GM23338 (cell line): ENCODE data around the gene HSPB2. TPM values are rescaled to one million over a fixed set of nuclear protein-coding genes. Genes with fewer than 3 reads are reported as not detected.

Experiments used
- ATAC-seq: fragments of 200-7000 bp; cut with Tn5 transposase; 3 replicates; pipeline ENCODE4 v1.9.1; 2020
- DNase-seq: peaks from one replicate; pipeline ENCODE4 v3.0.0-alpha.2; 2015; ENCODE audit warnings: low spot score
- H2AFZ ChIP-seq: fragments of 200-600 bp; sonication (generic); 2 replicates; pipeline ENCODE4 v1.8.0; 2016; ENCODE audit warnings: antibody characterized with exemption, mild to moderate bottlenecking, moderate library complexity
- H3F3A ChIP-seq: fragments of 200-600 bp; sonication (generic); replicated peaks from 2 replicates; pipeline ENCODE4 v1.8.0; 2017; ENCODE audit warnings: antibody characterized with exemption, mixed run types, low read depth
- H3K27ac ChIP-seq: fragments of 200-600 bp; sonication (generic); 2 replicates; pipeline ENCODE4 v1.6.1; 2016; ENCODE audit warnings: low read depth
- H3K27me3 ChIP-seq: fragments of 200-600 bp; sonication (generic); 2 replicates; pipeline ENCODE4 v1.8.0; 2016; ENCODE audit warnings: mild to moderate bottlenecking, mixed run types, moderate library complexity; ENCODE audit not compliant: insufficient read depth
- H3K36me3 ChIP-seq: fragments of 200-600 bp; sonication (generic); 2 replicates; pipeline ENCODE4 v1.8.0; 2016; ENCODE audit warnings: mild to moderate bottlenecking; ENCODE audit not compliant: insufficient read depth
- H3K4me1 ChIP-seq: fragments of 200-600 bp; sonication (generic); 2 replicates; pipeline ENCODE4 v1.8.0; 2016; ENCODE audit warnings: mild to moderate bottlenecking, moderate library complexity; ENCODE audit not compliant: insufficient read depth
- H3K4me2 ChIP-seq: fragments of 200-600 bp; sonication (generic); 2 replicates; pipeline ENCODE4 v1.7.1; 2017; ENCODE audit warnings: mixed run types
- H3K4me3 ChIP-seq: fragments of 200-600 bp; sonication (generic); 2 replicates; pipeline ENCODE4 v1.6.1; 2016; ENCODE audit warnings: mixed run types
- H3K79me2 ChIP-seq: fragments of 200-600 bp; sonication (generic); replicated peaks from 2 replicates; pipeline ENCODE4 v1.8.0; 2017; ENCODE audit warnings: mild to moderate bottlenecking; ENCODE audit not compliant: insufficient read depth
- H3K9me2 ChIP-seq: fragments of 200-600 bp; sonication (generic); 2 replicates; pipeline ENCODE4 v1.8.0; 2017; ENCODE audit not compliant: insufficient read depth
- H4K20me1 ChIP-seq: fragments of 200-600 bp; sonication (generic); replicated peaks from 2 replicates; pipeline ENCODE4 v1.8.0; 2017; ENCODE audit warnings: mild to moderate bottlenecking; ENCODE audit not compliant: insufficient read depth
- H3K27ac Mint-ChIP-seq: 2 replicates; pipeline ENCODE4 v1.8.0; 2020; ENCODE audit warnings: inconsistent platforms, mild to moderate bottlenecking, moderate library complexity, mixed read lengths
- H3K27me3 Mint-ChIP-seq: 3 replicates; pipeline ENCODE4 v1.8.0; 2022; ENCODE audit warnings: low read depth, mild to moderate bottlenecking, moderate library complexity, mixed read lengths, inconsistent platforms; ENCODE audit not compliant: insufficient read depth, poor library complexity
- H3K36me3 Mint-ChIP-seq: 3 replicates; pipeline ENCODE4 v1.8.0; 2021; ENCODE audit warnings: low read depth, mild to moderate bottlenecking, inconsistent platforms, moderate library complexity, mixed read lengths
- H3K4me1 Mint-ChIP-seq: 3 replicates; pipeline ENCODE4 v1.8.0; 2020; ENCODE audit warnings: mild to moderate bottlenecking, inconsistent platforms, mixed read lengths
- H3K4me3 Mint-ChIP-seq: 3 replicates; pipeline ENCODE4 v1.8.0; 2021; ENCODE audit warnings: moderate library complexity, mild to moderate bottlenecking, inconsistent platforms, mixed read lengths
- H3K9me3 Mint-ChIP-seq: 3 replicates; pipeline ENCODE4 v1.8.0; 2020; ENCODE audit warnings: moderate library complexity, mild to moderate bottlenecking, inconsistent platforms, mixed read lengths
- CREB1 ChIP-seq: fragments of 250-450 bp; sonication (Bioruptor Pico); IDR thresholded peaks from 2 replicates; pipeline ENCODE4 v1.5.0; 2020; ENCODE audit warnings: low read depth, mild to moderate bottlenecking, moderate library complexity
- CTCF ChIP-seq, 2 experiments: fragments of 200-600 bp in 1 of 2; sonication (generic) in 1 of 2; conservative IDR thresholded peaks; 2 replicates each; pipeline versions ENCODE4 v1.5.1 to v1.6.1; 2016 to 2017; ENCODE audit warnings: antibody characterized with exemption in 2 of 2, low read depth in 2 of 2, mild to moderate bottlenecking in 2 of 2, moderate library complexity in 1 of 2
- ETS1 ChIP-seq: IDR thresholded peaks from 2 replicates; pipeline ENCODE4 v1.6.1; 2016; ENCODE audit warnings: antibody characterized with exemption
- EZH2 ChIP-seq: fragments of 200-600 bp; sonication (generic); IDR thresholded peaks from one replicate; pipeline ENCODE4 v1.8.0; 2017; ENCODE audit warnings: antibody characterized with exemption, mild to moderate bottlenecking, low read depth; ENCODE audit not compliant: unreplicated experiment
- EZH2phosphoT487 ChIP-seq: fragments of 200-600 bp; sonication (generic); IDR thresholded peaks from one replicate; pipeline ENCODE4 v1.8.1; 2018; ENCODE audit warnings: antibody characterized with exemption; ENCODE audit not compliant: unreplicated experiment
- JUNB ChIP-seq: IDR thresholded peaks from one replicate; pipeline ENCODE4 v1.6.1; 2016; ENCODE audit warnings: antibody characterized with exemption; ENCODE audit not compliant: unreplicated experiment
- NANOG ChIP-seq: IDR thresholded peaks from 2 replicates; pipeline ENCODE4 v1.6.1; 2016; ENCODE audit warnings: antibody characterized with exemption, borderline replicate concordance
- POLR2AphosphoS5 ChIP-seq: IDR thresholded peaks from 2 replicates; pipeline ENCODE4 v1.6.1; 2016; ENCODE audit warnings: antibody characterized with exemption, low read depth
- STAT1 ChIP-seq: IDR thresholded peaks from one replicate; pipeline ENCODE4 v1.6.1; 2016; ENCODE audit warnings: antibody characterized with exemption; ENCODE audit not compliant: unreplicated experiment
- ZNF114 ChIP-seq: fragments of 250-450 bp; sonication (Bioruptor Pico); IDR thresholded peaks from 2 replicates; pipeline ENCODE4 v1.5.0; 2020; ENCODE audit warnings: mild to moderate bottlenecking, moderate library complexity
- ZNF331 ChIP-seq: fragments of 250-450 bp; sonication (Bioruptor Pico); IDR thresholded peaks from 2 replicates; pipeline ENCODE4 v1.5.0; 2020; ENCODE audit warnings: low read depth, mild to moderate bottlenecking, moderate library complexity
- ZNF462 ChIP-seq: fragments of 250-450 bp; sonication (Bioruptor Pico); IDR thresholded peaks from 2 replicates; pipeline ENCODE4 v1.5.0; 2020; ENCODE audit warnings: mild to moderate bottlenecking, moderate library complexity
- polyA plus RNA-seq: library from polyadenylated mRNA; unstranded; fragments of >200 nt; fragmentation: Nextera tagmentation; extraction: Ambion mirVana; gene quantifications from 2 replicates; pipeline ENCODE4 v1.2.1, GENCODE V29; 2016
- total RNA-seq: library from RNA; depleted of rRNA; stranded (reverse); fragments of >200 nt; shearing (Covaris generic); gene quantifications from 2 replicates; pipeline ENCODE4 v1.2.3, GENCODE V29; 2014
- TF ChIP-seq, protein P1 (sequence below): IDR thresholded peaks from one replicate; pipeline ENCODE4 v1.6.1; 2018; ENCODE audit warnings: antibody characterized with exemption; ENCODE audit not compliant: unreplicated experiment

Gene HSPB2
- total and polyA plus RNA-seq, 2 experiments from 2014 or later: 1.0 to 2.6 TPM

DNA sequence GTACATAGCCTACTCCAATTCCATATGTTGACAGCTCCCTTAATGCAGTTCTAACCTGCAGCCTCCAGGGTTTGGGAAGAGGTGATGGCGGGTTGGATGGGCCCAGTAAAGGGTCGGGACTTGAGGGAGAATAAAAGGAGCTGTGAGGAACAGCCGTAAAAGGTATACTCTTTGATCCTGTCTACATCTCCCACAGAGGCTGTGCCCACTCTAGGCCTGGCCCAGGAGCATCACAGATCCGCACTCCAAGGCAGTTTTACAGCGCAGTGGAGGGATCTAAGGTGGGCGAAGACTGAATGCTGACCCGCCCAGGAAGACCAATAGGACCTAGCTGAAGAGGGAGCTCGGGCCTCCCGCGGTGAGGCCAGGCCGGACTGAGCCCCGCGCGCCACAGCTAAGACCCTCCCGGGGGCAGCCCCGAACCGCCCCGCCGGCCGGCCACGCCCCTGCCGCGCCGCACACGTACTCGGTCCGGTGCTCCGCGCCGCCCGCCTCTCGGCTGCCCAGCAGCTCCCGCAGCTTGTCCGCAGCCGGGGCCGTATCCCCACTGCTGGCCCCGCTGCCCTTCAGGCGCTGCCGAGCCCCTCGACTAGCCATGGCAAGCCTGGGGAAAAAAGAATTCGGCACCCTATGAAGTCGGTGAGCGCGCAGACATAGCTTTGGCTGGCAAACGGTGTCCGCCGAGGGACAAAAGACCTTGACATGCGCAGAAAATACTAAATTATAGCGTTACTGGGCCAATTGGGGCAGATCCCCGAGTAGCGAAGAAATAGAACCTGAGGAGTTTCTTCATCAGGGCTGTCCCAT is 41.4 kb upstream of the HSPB2 start, which contains the start of gene ALG9:
Gene ALG9 (minus strand): TSS at position 696 of the 807 bp plus-strand sequence. CDS start 99 bp downstream, at position 597.
- Mint-ChIP-seq H3K4me1 (peaks cover 11% of the 10 kb centered on the region; the same call in 2 of the 3 replicates), H3K4me3 (peak within 1 kb of the TSS; percentile 95), H3K27me3 (peaks cover 6% of the 10 kb centered on the region), H3K27ac (peak within 1 kb of the TSS; percentile 54; the same call in 1 of the 2 replicates), H3K36me3 (peaks cover 13% of the 10 kb centered on the region), H3K9me3 (no peaks in the 10 kb centered on the region)
- peak within 1 kb of the TSS; percentile 79 for H3K4me2 ChIP-seq
- no peaks in the 10 kb centered on the region for H3K79me2 ChIP-seq
- H3K27me3 ChIP-seq: no peaks in the 10 kb centered on the region
- H2AFZ ChIP-seq: peak within 1 kb of the TSS; percentile 95
- H3K36me3 ChIP-seq: 0 out of 2 replicates have a peak, but pooled peaks cover 6% of the 10 kb centered on the region
- no peaks in the 10 kb centered on the region for H4K20me1 ChIP-seq
- no peak for TF ChIP-seq ZNF462 (CRISPR knock-in tag)
- TF ChIP-seq, protein P1, sequence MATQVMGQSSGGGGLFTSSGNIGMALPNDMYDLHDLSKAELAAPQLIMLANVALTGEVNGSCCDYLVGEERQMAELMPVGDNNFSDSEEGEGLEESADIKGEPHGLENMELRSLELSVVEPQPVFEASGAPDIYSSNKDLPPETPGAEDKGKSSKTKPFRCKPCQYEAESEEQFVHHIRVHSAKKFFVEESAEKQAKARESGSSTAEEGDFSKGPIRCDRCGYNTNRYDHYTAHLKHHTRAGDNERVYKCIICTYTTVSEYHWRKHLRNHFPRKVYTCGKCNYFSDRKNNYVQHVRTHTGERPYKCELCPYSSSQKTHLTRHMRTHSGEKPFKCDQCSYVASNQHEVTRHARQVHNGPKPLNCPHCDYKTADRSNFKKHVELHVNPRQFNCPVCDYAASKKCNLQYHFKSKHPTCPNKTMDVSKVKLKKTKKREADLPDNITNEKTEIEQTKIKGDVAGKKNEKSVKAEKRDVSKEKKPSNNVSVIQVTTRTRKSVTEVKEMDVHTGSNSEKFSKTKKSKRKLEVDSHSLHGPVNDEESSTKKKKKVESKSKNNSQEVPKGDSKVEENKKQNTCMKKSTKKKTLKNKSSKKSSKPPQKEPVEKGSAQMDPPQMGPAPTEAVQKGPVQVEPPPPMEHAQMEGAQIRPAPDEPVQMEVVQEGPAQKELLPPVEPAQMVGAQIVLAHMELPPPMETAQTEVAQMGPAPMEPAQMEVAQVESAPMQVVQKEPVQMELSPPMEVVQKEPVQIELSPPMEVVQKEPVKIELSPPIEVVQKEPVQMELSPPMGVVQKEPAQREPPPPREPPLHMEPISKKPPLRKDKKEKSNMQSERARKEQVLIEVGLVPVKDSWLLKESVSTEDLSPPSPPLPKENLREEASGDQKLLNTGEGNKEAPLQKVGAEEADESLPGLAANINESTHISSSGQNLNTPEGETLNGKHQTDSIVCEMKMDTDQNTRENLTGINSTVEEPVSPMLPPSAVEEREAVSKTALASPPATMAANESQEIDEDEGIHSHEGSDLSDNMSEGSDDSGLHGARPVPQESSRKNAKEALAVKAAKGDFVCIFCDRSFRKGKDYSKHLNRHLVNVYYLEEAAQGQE: no peak
- TF ChIP-seq CTCF (conservative IDR thresholded peaks at IDR 0.05; ENCODE audit: low read depth in 2 of 2): peak; percentile 4 to 56; a peak in 2 of 4 replicates
- TF ChIP-seq NANOG: no peak
- TF ChIP-seq EZH2: no peak
- TF ChIP-seq ZNF114 (CRISPR knock-in tag): no peak
- no peak for TF ChIP-seq ZNF331
- TF ChIP-seq JUNB: no peak
- no peak for TF ChIP-seq STAT1
- TF ChIP-seq ETS1: no peak
- TF ChIP-seq EZH2phosphoT487: no peak
- TF ChIP-seq CREB1 (CRISPR knock-in tag): no peak
- 0 out of 2 replicates have a peak, but pooled peaks have one; percentile 54 for TF ChIP-seq POLR2AphosphoS5
- DNase-seq: peak; percentile 84
- peak within 1 kb of the TSS; percentile 80 for H3K4me3 ChIP-seq
- no peaks in the 10 kb centered on the region for H3K9me2 ChIP-seq
- H3K27ac ChIP-seq: peak within 1 kb of the TSS; percentile 57; the same call in 1 of the 2 replicates
- H3F3A ChIP-seq: no peaks in the 10 kb centered on the region
- ATAC-seq: peak; percentile 94
- peaks cover 12% of the 10 kb centered on the region; the same call in 1 of the 2 replicates for H3K4me1 ChIP-seq
